ENCODE results near the gene TIMM10.

TIMM10 gene, protein sequence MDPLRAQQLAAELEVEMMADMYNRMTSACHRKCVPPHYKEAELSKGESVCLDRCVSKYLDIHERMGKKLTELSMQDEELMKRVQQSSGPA

GRCh38 chr11:57530596-57531507, at the start of gene TIMM10:
TSS of gene TIMM10 (minus strand) at chr11:57530754. CDS start at chr11:57530189, 565 bp downstream.
- peak; percentile 82 to 92 for DNase-seq (ENCODE audit: low read depth in 2 of 2)

DNA sequence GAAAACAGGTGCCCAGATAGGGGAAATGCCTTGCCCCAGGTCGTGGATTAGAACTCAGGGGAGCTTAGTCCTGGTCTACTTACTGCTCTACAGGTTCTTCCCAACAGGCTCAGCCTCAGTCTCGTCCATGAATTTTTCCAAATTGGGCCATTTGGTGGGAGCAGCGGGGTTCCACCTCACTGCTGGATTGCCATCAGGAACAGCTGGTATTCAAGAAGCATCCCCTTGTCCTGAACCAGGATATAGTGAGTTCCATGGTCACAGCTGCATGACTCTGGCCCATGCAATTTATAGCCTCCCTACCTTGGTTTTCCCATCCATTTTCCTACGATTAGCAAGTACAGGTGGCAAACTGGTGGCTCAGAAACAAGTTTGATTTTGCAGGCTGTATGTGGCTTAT, 43.5 kb upstream of the TIMM10 start:
- DNase-seq (ENCODE audit: low read depth in 2 of 2), result no peak

DNA sequence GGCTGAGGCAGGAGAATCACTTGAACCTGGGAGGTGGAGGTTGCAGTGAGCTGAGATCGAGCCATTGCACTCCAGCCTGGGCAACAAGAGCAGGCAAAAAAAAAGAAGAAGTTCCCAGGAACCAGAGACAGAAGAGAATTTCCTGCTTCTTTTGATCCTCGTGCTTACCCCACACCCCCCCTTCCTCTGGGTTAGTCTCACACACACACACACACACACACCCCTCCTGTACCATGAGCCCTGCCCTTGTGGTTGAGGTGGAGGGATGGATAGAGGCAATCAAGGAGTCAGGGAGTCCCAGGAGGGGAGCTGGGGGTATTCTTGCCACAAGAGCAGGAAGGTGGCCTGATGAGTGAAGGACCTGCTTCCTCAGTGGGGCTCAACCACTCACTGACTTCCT, 41.1 kb upstream of the TIMM10 start:
- DNase-seq (ENCODE audit: low read depth in 2 of 2), result no peak

- no peak for DNase-seq (ENCODE audit: low read depth in 2 of 2)
These were observed 37.8 kb upstream of the TIMM10 start for GRCh38 chr11:57568330-57568766.

DNA sequence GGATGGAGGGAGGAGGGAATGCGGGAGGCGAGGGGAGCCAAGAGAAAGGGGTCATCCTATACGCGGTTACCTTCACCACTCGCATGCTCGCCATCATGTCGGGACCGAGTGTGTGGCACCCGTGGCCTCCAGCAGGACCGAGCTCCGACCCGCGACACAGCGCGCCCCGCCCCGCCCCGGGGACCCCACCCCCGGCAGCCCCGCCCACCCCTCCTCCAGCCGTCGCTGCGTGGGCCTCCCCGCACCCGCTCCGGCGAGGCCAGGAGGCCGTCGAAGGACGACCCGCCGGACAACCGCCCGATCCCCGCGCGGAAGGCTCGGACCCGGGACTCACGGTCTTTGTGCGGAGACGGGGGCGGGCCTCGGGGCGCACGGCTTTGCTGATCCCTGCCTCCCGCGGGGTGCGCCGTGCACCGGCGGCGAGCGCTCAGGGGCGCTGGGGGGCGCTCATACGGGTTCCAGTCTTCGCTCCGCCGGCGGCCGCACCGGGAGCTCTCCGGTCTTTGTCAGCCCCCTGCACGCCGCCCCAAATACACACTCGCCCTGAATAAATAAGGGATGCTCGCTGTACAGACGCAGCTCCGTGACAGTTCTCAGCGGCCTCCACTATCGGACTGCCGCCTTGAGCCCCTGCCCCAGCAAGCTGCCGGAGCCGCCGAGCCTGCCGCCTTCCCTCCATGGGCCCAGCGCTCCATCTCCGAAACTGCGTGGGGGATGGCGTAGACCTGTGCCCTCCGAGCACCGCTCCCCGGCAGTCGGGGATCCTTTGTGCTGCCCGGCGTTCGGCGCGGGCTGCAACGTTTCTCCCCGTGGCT, 37.2 kb upstream of the TIMM10 start, which contains the start of gene UBE2L6:
TSS of gene UBE2L6 (minus strand) at position 158 of the 815 bp plus-strand sequence. CDS start at position 97, 61 bp downstream.
- DNase-seq (ENCODE audit: low read depth in 2 of 2), result peak; percentile 70 to 78

- DNase-seq (ENCODE audit: low read depth in 2 of 2), result no peak
These were observed 36.5 kb upstream of the TIMM10 start for GRCh38 chr11:57566905-57567514.

GRCh38 chr11:57566005-57566904, 35.7 kb upstream of the TIMM10 start:
- DNase-seq (ENCODE audit: low read depth in 2 of 2), result no peak

DNA sequence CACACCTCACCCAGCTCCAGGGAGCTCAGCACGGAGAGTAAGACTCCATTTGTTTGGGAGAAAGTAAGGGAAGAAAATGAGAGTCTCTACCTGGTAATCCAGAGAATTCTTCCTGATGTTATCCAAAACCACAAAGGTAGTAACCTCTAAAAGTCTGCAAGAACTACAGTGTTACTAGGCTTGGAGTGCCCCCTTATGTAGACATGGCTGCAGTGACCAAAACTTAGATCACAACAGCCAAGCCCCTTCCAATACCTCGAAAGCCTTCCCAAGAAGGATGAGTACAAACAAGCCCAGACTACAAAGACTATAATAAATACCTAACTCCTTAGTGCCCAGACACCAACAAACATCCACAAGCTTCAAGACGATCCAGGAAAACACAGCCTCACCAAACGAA, 32.0 kb upstream of the TIMM10 start:
- no peak for DNase-seq (ENCODE audit: low read depth in 2 of 2)

DNA sequence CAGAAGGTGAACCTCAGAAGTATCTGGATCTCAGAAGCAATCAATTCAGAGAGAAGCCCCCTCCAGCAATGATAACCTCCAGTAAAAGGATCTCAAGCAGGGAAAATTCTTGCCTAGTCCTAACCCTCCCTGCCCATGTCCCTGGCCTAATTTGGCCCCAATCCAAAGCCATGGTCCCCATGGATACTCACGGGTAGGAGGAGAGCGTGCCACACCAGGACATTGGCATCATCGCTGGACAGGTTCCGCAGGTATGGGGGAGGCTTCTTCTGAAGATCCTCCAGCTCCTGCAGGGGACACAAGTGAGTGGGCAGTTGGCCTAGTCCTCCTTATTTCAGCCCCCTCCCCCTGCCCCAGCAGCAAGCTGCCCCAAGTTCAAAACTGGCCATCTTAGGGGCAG, 29.6 kb upstream of the TIMM10 start:
- DNase-seq (ENCODE audit: low read depth in 2 of 2), result no peak

- DNase-seq (ENCODE audit: low read depth in 2 of 2), result no peak
These were observed 25.5 kb upstream of the TIMM10 start for GRCh38 chr11:57556041-57556440.

DNA sequence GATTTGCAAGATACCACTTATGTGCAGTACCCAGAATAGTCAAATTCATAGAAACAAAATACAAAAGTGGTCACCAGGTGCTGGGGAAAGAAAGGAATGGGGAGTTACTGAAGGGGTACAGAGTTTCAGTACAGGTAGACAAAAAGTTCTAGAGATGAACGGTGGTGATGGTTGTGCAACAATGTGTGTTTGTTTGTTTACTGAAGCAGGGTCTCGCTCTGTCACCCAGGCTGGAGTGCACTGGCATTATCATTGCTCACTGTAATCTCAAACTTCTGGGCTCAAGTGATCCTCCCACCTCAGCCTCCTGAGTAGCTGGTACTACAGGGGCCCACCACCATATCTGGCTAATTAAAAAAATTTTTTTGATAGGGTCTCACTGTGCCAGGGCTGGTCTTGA, 24.8 kb upstream of the TIMM10 start:
- DNase-seq (ENCODE audit: low read depth in 2 of 2), result no peak

DNA sequence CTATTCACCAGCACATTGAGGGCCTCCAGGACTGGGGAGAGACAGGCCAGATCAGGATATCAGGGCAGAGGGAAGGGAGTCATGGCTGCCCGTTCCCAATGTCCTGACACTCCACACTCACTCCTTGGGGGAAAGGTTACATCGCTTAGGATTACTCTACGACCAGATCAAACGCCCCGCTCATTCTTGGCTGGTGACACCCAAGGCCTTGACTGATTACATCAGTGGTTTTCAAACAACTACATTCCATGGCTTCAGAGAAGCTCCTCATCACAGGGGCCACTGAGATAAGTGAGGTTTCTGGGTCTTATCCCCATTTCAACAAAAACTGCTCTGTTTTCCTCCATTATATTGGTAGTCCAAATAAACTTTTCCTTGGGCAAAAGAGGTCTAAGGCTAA, 21.9 kb upstream of the TIMM10 start:
- no peak for DNase-seq (ENCODE audit: low read depth in 2 of 2)

GRCh38 chr11:57551941-57552340, 21.4 kb upstream of the TIMM10 start:
- no peak for DNase-seq (ENCODE audit: low read depth in 2 of 2)

DNA sequence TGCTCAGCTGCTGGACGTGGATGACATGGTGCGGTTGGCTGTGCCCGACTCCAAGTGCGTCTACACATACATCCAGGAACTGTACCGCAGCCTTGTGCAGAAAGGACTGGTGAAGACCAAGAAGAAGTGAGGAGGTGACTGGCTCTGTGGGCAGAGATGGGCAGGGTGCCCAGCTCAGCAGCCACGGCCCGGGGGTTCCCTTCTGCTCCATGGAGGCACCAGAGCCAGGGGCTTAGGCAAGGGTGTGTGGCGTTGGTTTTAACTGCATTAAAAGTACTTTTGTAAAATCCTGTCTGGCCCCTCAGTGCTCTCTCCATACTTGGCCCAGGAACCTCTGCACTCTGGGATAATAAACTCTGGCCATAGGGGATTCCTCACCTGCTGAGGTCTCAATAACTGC, 19.4 kb upstream of the TIMM10 start:
- DNase-seq (ENCODE audit: low read depth in 2 of 2), result no peak

GRCh38 chr11:57547854-57548377, 17.4 kb upstream of the TIMM10 start:
- no peak for DNase-seq (ENCODE audit: low read depth in 2 of 2)

DNA sequence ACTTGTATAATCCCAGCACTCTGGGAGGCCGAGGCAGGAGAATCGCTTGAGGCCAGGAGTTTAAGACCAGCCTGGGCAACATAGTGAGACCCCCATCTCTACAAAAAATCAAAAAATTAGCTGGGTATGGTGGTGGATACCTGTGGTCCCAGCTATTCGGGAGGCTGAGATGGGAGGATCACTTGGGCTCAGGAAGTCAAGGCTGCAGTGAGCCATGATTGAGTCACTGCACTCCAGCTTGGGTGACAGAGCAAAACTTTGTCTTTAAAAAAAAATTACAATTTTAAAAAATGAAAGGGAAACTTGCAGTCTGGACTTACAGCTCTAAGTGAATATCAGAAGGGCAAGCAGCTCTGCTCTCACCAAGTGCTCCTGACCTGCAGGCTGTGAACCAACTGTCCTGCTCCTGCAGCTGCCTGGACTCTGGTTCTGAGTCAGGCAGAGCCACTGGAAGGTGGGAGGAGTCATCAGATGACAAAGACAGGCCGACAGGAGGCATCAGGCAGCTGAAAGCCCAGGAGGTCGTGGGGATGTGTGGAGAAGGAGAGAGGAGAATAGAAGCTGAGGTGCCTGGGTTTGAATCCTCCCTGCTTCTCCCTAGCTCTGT, 16.4 kb upstream of the TIMM10 start:
- DNase-seq (ENCODE audit: low read depth in 2 of 2), result no peak

DNA sequence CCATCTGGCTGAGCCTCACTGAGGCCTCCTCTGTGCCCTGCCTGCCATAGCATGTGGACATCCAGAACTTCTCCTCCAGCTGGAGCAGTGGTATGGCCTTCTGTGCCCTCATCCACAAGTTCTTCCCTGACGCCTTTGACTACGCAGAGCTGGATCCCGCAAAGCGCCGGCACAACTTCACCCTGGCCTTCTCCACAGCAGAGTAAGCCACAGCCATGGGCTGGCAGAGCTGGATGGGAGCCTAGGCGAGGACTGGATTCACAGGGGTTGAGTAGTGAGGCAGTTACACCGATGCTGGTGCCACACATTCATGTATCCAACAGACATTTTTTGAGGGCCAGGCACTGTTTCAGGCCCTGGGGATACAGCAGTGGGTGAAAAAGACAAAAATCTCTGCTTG, 15.9 kb upstream of the TIMM10 start:
- no peak for DNase-seq (ENCODE audit: low read depth in 2 of 2)

DNA sequence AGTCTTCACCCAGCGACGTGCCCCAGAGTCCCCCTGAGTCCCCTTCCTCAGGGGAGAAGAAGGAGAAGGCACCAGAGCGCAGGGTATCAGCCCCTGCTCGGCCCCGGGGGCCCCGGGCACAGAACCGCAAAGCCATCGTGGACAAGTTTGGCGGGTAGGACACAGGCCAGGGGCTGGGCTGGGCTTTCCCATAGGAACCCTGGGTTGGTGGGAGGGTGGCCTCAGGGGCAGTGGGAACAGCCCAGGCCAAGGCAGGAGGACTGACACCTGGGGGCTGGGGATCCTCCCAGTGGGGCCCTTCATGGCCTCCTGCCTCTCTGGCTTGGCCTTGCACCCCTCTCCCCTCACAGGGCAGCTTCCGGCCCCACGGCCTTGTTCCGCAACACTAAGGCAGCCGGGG, 15.3 kb upstream of the TIMM10 start:
- no peak for DNase-seq (ENCODE audit: low read depth in 2 of 2)

DNA sequence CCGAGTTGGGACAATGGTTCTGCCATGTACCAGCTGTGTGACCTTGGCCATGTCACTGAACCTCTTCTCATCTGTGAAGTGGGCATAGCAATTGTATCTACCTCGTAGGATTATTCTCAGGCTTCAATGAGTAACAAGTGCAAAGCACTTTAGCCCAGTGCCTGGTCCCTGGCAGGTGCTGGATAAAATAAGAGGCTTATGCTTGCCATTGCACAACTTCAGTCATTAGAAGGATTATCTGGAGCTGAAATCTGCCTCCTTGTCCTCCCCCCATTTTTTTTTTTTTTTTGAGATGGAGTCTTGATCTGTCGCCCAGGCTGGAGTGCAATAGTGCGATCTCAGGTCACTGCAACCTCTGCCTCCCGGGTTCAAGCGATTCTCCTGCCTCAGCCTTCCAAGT, 14.0 kb upstream of the TIMM10 start:
- DNase-seq (ENCODE audit: low read depth in 2 of 2), result no peak

- DNase-seq (ENCODE audit: low read depth in 2 of 2), result no peak
These were observed 13.0 kb upstream of the TIMM10 start for GRCh38 chr11:57543593-57543992.
